ENCODE results near the gene ACAD11. TPM values are rescaled to one million over a fixed set of nuclear protein-coding genes. Genes with fewer than 3 reads are reported as not detected.

ACAD11 gene
- total RNA-seq, 1 experiment from 2014 or later: 15.6 TPM

- Histone ChIP-seq H3K18ac (ENCODE audit: insufficient read length, low read depth, low read length) (no peak overlapping the region), H3K56ac (ENCODE audit: insufficient read length, low read depth, low read length) (no peak overlapping the region), H2BK5ac (ENCODE audit: insufficient read length, low read length) (no peak overlapping the region), H3T11ph (ENCODE audit: low read length) (no peak overlapping the region), H3K23ac (ENCODE audit: insufficient read length, low read depth, low read length) (no peak overlapping the region), H4K5ac (ENCODE audit: insufficient read length, low read depth, low read length) (no peak overlapping the region), H2BK12ac (ENCODE audit: insufficient read length, low read depth, low read length) (no peak overlapping the region), H3K4ac (ENCODE audit: low read depth, low read length) (no peak overlapping the region), H3K79me1 (ENCODE audit: insufficient read depth, low read depth, low read length, poor library complexity, severe bottlenecking) (no peaks in the 10 kb centered on the region), H3K4me1 (ENCODE audit: insufficient read depth, low read length) (no peaks in the 10 kb centered on the region), H2AFZ (ENCODE audit: low read length) (no peak overlapping the region), H3K27ac (ENCODE audit: insufficient read length, low read depth, low read length) (no peak overlapping the region), H3K27me3 (ENCODE audit: insufficient read depth, low read length) (no peaks in the 10 kb centered on the region), H3K9me3 (ENCODE audit: control insufficient read depth, low read depth, low read length) (no peaks in the 10 kb centered on the region), H3K79me2 (ENCODE audit: insufficient read depth, low read length) (no peaks in the 10 kb centered on the region), H4K91ac (ENCODE audit: insufficient read length, low read depth, low read length) (no peak overlapping the region), H2BK120ac (ENCODE audit: low read depth, low read length, poor library complexity, severe bottlenecking) (no peak overlapping the region), H2BK20ac (ENCODE audit: low read depth, low read length, poor library complexity, severe bottlenecking) (no peak overlapping the region), H4K8ac (replicated peaks; ENCODE audit: insufficient read length, low read depth, low read length) (no peak overlapping the region), H4K20me1 (ENCODE audit: control insufficient read depth, insufficient read depth, insufficient read length) (no peaks in the 10 kb centered on the region), H3K4me2 (ENCODE audit: insufficient read depth, insufficient read length, low read length) (no peak overlapping the region), H3K23me2 (ENCODE audit: insufficient read length, low read depth, low read length, poor library complexity, severe bottlenecking) (no peaks in the 10 kb centered on the region), H3K14ac (ENCODE audit: insufficient read depth, low read length) (no peak overlapping the region), H2AK5ac (ENCODE audit: insufficient read length, low read length) (no peak overlapping the region), H3K9ac (ENCODE audit: extremely low read depth, insufficient read length, low read length) (no peak overlapping the region), H2BK15ac (ENCODE audit: low read depth, low read length) (no peak overlapping the region)
- WGBS (ENCODE audit: extremely low coverage, insufficient read length, low lambda C conversion rate): no CpG with 5 or more reads among the region's 1 CpG
- no peak for DNase-seq
- H3K36me3 Mint-ChIP-seq (ENCODE audit: insufficient read depth in 1 of 3, low read depth in 3 of 3): peaks cover 0 to 4% (median 0%) of the 10 kb centered on the region in 3 experiments; a peak in 1 of 7 replicates
- H3K4me3 Mint-ChIP-seq: no peak overlapping the region
- H3K4me1 Mint-ChIP-seq: no peaks in the 10 kb centered on the region
- no peaks in the 10 kb centered on the region for H3K9me3 Mint-ChIP-seq
- no peak for TF ChIP-seq CTCF (conservative IDR thresholded peaks at IDR 0.05)
- no peak overlapping the region for H3K27ac Mint-ChIP-seq
- H3K27me3 Mint-ChIP-seq (ENCODE audit: low read depth): no peaks in the 10 kb centered on the region
These were observed 14.6 kb downstream of the ACAD11 start for GRCh38 chr3:132645058-132645457.
